ENCODE results near the gene FCN2.

The FCN2 gene

DNA sequence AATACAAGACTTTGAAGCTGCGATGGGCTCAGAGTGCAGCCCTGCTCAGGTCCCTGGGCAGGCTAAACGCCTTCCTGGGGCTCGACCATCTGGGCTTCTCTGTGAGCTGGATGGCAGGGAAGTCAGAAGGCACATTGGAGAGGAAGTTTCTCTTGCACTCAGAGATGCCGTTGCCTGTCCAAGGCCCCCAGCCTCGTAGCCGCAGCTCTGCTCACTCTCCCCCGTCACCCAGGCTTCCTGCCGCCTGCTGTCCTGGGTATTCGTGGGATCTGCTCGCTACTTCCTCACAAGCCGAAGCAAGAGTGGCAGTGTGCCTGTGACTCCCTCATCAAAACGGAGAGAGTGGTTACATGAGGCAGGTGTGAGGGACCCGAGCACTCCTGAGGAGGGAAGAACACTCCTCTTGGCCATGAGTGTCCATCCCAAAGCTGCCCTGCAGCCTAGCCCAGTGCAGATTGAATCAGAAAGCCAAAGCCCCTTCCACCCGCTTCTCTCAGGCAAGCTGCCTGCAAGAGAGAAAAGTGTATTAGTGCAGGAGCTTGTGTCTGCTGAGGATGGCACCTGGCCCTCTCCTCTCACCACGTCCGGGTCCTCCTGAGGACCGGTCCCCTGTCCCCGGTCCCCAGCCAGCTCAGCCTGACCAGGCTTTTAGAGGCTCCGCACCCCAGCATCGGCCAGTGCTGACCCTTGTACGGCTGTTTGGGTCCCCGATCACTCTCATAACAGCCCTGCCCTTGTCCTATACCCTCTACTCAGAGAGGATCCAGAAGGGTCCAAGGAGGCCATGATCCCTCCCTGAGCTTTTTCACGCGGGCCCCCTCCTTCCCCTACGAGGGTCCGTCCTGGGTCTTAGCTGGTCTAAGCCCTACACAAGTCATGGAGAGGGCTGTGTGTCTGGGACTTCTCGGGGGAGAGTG lies 7.3 kb downstream of the FCN2 start:
- no peak for DNase-seq

DNA sequence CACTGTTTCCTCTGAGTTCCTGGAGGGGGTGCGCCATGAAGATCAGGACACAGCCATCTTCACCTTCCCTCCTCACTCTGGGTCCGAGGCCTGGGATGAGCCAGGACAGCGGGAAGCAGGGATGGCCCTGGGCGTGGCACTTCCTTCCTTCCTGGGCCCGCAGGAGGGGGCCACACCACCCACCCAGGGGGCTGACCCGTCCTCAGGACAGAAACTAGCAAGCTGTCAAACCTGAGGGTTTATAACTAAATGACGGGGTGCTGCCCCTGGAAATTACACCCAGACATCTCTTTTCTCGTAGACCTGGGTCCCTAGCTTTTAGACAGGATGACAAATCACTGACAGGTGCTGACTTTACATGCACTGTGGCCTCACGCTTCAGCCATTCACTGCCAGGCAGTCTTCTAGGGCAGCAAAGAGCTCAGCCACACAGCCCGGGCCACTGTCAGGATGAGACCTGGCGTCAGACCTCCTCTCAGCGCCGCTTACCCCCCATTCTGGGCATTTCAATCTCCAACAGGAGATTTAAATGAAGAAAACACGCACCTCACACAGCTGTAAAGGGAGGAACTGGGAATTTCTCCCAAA lies 8.1 kb downstream of the FCN2 start:
- DNase-seq, result no peak

- no peak for DNase-seq
Observed at GRCh38 chr9:134889386-134890154, 9.0 kb downstream of the FCN2 start.

DNA sequence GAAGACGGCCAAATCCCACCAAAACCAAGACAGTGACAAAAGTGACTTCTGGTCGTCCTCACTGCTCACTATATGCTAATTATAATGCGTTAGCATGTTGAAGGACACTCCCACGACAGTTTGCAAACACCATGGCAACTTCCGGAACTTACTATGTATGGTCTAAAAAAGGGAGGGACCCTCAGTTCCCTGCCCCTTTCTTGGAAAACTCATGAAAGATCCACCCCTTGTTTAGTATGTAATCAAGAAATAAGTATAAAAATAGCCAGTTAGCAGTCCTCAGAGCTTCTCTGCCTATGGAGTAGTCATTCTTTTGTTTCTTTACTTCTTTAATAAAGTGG lies 9.5 kb downstream of the FCN2 start:
- no peak for DNase-seq

- no peak for DNase-seq
Observed at GRCh38 chr9:134891053-134891452, 10.4 kb downstream of the FCN2 start.

- DNase-seq, result no peak
Observed at GRCh38 chr9:134891713-134892112, 11.1 kb downstream of the FCN2 start.

- DNase-seq, result no peak
Observed at GRCh38 chr9:134892221-134892620, 11.6 kb downstream of the FCN2 start.

- no peak for DNase-seq
Observed at GRCh38 chr9:134892820-134893420, 12.3 kb downstream of the FCN2 start.

DNA sequence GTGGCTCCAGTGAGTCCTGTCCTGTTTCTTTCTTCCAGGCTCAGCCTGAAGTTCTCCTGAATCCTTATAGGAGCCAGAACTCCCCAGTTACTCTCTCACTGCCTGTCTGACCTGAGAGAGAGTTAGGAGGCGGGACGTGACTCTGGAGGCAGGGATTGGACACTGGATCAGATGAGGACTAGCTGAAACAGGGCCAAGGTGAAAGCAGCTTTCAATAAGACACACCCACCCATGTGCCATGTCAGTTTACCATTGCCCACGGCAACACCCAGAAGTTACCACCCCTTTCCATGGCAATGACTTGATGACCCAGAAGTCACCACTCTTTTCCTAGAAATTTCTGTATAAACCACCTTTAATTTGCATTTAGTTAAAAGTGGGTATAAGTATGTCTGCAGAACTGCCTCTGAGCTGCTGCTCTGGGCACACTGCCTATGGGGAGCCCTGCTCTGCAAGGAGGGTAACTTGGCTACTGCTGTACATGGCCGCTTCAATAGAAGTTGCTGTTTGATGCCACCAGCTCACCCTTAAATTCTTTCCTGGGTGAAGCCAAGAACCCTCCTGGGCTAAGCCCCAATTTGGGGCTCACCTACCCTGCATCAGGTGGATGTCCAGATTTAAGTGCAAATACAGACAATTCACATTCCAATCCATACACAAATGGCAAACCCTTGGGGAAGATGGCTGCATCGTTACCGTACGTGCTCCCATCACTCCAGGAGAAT lies 13.7 kb downstream of the FCN2 start:
- no peak for DNase-seq

DNA sequence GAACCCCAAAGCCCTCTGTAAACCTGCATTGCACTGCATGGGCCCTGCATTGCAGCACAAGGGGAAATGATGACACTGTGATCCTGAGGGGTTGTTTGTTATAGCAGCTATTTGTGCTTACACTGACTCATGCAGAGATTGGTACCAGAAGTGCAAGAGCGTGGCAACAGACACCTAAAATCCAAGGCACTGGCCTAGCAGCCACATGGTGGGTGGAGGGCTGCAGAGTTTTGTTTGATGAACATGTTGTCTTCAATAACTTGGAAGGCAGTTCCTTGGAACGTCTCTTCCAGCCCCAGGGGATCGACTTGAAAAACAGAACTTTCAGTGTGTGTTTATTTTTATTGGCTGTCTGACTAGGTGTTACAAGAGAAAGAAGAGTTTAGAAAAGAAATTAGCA lies 14.5 kb downstream of the FCN2 start:
- DNase-seq, result no peak

GRCh38 chr9:134895567-134895907 lies 14.9 kb downstream of the FCN2 start:
- DNase-seq, result no peak

- DNase-seq, result peak in 4 of 51 donors; percentile 7 to 37 (median 19)
Observed at GRCh38 chr9:134895908-134896833, 15.6 kb downstream of the FCN2 start.

DNA sequence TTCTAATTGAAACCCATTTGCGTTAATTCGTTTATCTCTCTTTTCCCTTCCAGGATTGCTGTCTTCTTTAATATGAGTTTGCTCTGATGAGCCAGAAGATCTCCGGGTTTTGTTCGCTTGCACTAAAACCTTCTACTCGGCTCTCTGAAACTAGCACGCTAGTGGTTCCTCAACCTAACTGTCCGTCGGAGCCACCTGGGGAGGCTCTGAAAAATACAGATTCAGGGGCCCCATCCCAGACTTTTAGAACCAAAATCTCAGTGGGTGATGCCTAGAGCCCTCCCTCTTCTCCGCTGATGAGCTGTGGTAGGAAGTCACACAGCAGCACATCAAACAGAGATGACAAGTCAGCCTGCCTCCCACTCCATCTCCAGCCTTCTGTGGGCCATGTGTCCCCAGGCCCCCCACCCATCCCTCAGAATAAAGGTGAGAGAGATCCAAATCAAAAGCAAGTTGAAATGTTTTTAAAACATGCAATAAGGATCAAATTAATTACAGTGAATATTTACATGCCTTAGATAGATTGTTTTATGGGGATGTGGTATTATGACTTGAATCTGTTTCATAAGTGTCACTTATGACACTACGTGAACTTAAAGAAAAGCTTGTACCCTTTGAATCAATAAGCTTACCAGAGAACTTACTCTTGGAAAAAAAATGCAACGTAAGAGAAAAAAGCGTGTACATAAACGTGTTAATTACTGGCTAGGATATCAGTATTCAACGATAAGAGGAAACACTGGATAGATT lies 16.4 kb downstream of the FCN2 start:
- DNase-seq, result no peak

- no peak for DNase-seq
Observed at GRCh38 chr9:134897584-134898170, 17.1 kb downstream of the FCN2 start.

- no peak for DNase-seq
Observed at GRCh38 chr9:134898319-134898718, 17.7 kb downstream of the FCN2 start.

- DNase-seq, result no peak
Observed at GRCh38 chr9:134899168-134899567, 18.6 kb downstream of the FCN2 start.

- no peak for DNase-seq
Observed at GRCh38 chr9:134899818-134900217, 19.2 kb downstream of the FCN2 start.

GRCh38 chr9:134902936-134903335 lies 22.3 kb downstream of the FCN2 start:
- no peak for DNase-seq

Measured in hypothalamus (tissue), 51 donors.